ENCODE results near the gene EMC8. TPM values are rescaled to one million over a fixed set of nuclear protein-coding genes. Genes with fewer than 3 reads are reported as not detected.

Gene EMC8
- total and polyA plus RNA-seq, 10 of the 15 experiments (the other 5 are each of a cell fraction or from before 2014, with no cell fraction given) = 7.8 to 62.0 (median 33.5) TPM

GRCh38 chr16:85738923-85739715 lies 60.2 kb downstream of the EMC8 start:
- intact Hi-C loops (cut with micrococcal nuclease; ENCODE audit: unreplicated experiment) (no loop called here), in situ Hi-C loops (cut with MboI) (no loop called here)
- Histone ChIP-seq H3K4me1 (ENCODE audit: control insufficient read depth, insufficient read depth, low read length) (peaks cover 15% of the 10 kb centered on the region), H3K27me3 (replicated peaks in 1 of 2; ENCODE audit: control insufficient read depth in 2 of 2, insufficient read depth in 2 of 2, low read length in 1 of 2) (no peaks in the 10 kb centered on the region; a peak in 1 of 4 replicates), H3K4me2 (ENCODE audit: control insufficient read depth, insufficient read depth) (no peak overlapping the region), H3K36me3 (ENCODE audit: control insufficient read depth in 2 of 2, insufficient read depth in 2 of 2, low read length in 1 of 2) (no peaks in the 10 kb centered on the region), H2AFZ (ENCODE audit: control insufficient read depth, low read depth, low read length) (no peak overlapping the region), H3K79me2 (ENCODE audit: control insufficient read depth, insufficient read depth, low read length) (no peaks in the 10 kb centered on the region), H3K9me3 (replicated peaks; ENCODE audit: control insufficient read depth, insufficient read depth, low read length) (no peaks in the 10 kb centered on the region), H3K27ac (ENCODE audit: control insufficient read depth, insufficient read depth) (no peak overlapping the region), H3K4me3 (no peak overlapping the region), H4K20me1 (ENCODE audit: control insufficient read depth, insufficient read depth) (no peaks in the 10 kb centered on the region; the same call in 1 of the 2 replicates), H3K9ac (ENCODE audit: control insufficient read depth, insufficient read depth, low read length) (no peak overlapping the region)
- 75% methylated on average over 13 of the region's 13 CpGs for WGBS (ENCODE audit: insufficient coverage, insufficient replicate concordance, low lambda C conversion rate, missing lambda C conversion rate)
- CTCF ChIA-PET = no interaction called here
- no peak for FAIRE-seq
- RAD21 ChIA-PET (ENCODE audit: unreplicated experiment) = no interaction called here
- SMC1A ChIA-PET (ENCODE audit: uncharacterized antibody, unreplicated experiment) = no interaction called here
- BruUV-seq (replicated peaks) = no TSS peak
- no peak for ATAC-seq
- TF ChIP-seq ZBTB33 (IDR thresholded peaks at IDR 0.05) (no peak), TCF7 (IDR thresholded peaks at IDR 0.05; ENCODE audit: borderline replicate concordance) (no peak), CBFB (IDR thresholded peaks at IDR 0.05; ENCODE audit: low read depth) (no peak), PML (IDR thresholded peaks at IDR 0.05; ENCODE audit: low read length) (no peak), PAX8 (IDR thresholded peaks at IDR 0.05) (no peak), GABPA (IDR thresholded peaks at IDR 0.05; ENCODE audit: low read depth) (no peak), IRF4 (IDR thresholded peaks at IDR 0.05; ENCODE audit: low read depth, low read length) (no peak), ZBED1 (IDR thresholded peaks at IDR 0.05; ENCODE audit: borderline replicate concordance) (no peak), E2F8 (IDR thresholded peaks at IDR 0.05; ENCODE audit: low read depth, partially characterized antibody) (no peak), NBN (IDR thresholded peaks at IDR 0.05) (no peak), SMARCA5 (IDR thresholded peaks at IDR 0.05) (no peak)
- POLR2A ChIA-PET = no interaction called here
- no peak for DNase-seq (ENCODE audit: low read depth, low spot score)

All from GM12878 (cell line).